ENCODE measurements around the gene LBHD1. TPM values are rescaled to one million over a fixed set of nuclear protein-coding genes. Genes with fewer than 3 reads are reported as not detected.

The LBHD1 gene
- total and polyA plus RNA-seq, 2 donors (not counting 3 experiments of a cell fraction or from before 2014, with no cell fraction given), result 3.8 to 7.5 TPM

DNA sequence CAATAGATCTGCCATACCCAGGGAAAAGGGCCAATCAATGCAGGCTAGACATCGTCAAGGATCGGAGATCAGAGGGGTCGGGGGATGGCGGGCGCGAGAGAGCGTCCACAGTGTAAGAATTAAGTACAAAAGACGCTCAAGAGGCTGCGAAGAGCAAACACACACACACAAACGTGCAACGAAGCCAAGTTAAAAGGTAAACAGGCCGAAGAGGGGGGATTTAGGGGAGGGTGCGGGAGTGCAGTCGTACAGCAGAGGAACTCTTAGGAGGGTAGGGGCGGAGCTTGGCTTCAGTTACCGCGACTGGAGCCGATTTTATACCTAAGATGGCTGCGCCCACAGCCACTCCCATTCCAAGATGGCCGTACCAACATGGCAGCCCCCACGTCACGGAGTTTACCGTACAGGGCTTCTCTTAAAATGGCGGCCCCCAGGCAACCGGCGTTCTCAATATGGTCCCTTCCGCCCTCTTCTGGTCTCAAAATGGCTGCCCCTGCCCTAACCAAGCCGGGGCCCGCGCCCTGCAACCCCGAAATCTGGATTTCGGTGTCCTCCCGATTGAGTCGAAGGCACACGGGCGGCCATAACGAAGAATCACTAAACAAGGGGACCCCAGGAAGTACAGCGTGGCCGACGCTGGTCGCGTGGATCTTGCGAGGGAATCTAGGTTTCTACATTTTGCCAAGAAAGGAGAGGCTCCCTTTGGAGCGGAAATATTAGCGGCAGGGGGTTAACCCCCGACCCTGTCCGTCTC, 37.4 kb upstream of the LBHD1 start:
- H3K9me3 ChIP-seq (replicated peaks; ENCODE audit: control insufficient read depth, insufficient read depth, low read length), result no peaks in the 10 kb centered on the region
- H3K4me2 ChIP-seq (ENCODE audit: insufficient read depth, low read length), result peak overlapping the region; percentile 85
- peaks cover 12 to 13% of the 10 kb centered on the region in 2 experiments for H3K36me3 ChIP-seq (ENCODE audit: control insufficient read depth in 2 of 2, extremely low read depth in 1 of 2, insufficient read depth in 2 of 2, low read length in 2 of 2)
- BruUV-seq (replicated peaks), result TSS peak; percentile 20
- intact Hi-C loops (cut with micrococcal nuclease) (loop anchor here (1.0 to 5.0 kb wide), 3 partner anchors 18 to 57 kb away; partner anchors contain the start of genes C11orf98, CSKMT, HNRNPUL2 and INTS5), dilution Hi-C loops (cut with MboI; ENCODE audit: extremely low pct_ligation_motif_present, low sequenced_read_pairs) (no loop called here)
- no peaks in the 10 kb centered on the region for H4K20me1 ChIP-seq (replicated peaks; ENCODE audit: control insufficient read depth, extremely low read depth, insufficient read depth, low read length)
- no peaks in the 10 kb centered on the region for H3K9me1 ChIP-seq (replicated peaks; ENCODE audit: control insufficient read depth, extremely low read depth, insufficient read depth, low read length)
- peak overlapping the region; percentile 73 for H3K27ac ChIP-seq (ENCODE audit: insufficient read depth, low read depth, low read length)
- no peaks in the 10 kb centered on the region for H3K79me2 ChIP-seq (ENCODE audit: control insufficient read depth, insufficient read depth, low read length)
- H2AFZ ChIP-seq (ENCODE audit: low read depth, low read length), result peak overlapping the region; percentile 88
- peak overlapping the region; percentile 22 to 68 (median 58) for H3K4me3 ChIP-seq (replicated peaks in 1 of 3; ENCODE audit: insufficient read depth in 1 of 3, low read depth in 1 of 3, low read length in 3 of 3)
- POLR2A ChIA-PET, result interaction anchor here (0.5 to 2.8 kb wide), 5 partner anchors 18 to 255 kb away, joined by 3 to 8 read pairs (median 5); partner anchors contain the start of genes C11orf98, CSKMT and HNRNPUL2
- CTCF ChIA-PET, result interaction anchor here (1.0 to 1.7 kb wide), 6 partner anchors 18 to 172 kb away, joined by 3 to 7 read pairs (median 4); partner anchors contain the start of genes C11orf98, CSKMT, HNRNPUL2 and SLC3A2
- peak overlapping the region; percentile 78 for H3K9ac ChIP-seq (replicated peaks; ENCODE audit: extremely low read depth, insufficient read depth, low read length)
- H3K27me3 ChIP-seq (ENCODE audit: control insufficient read depth in 2 of 2, insufficient read depth in 2 of 2, low read length in 2 of 2), result no peaks in the 10 kb centered on the region
- peak; percentile 98 for DNase-seq (ENCODE audit: low read depth, low spot score)
- peak; percentile 99 for FAIRE-seq
- TF ChIP-seq JUN (IDR thresholded peaks at IDR 0.05; ENCODE audit: borderline replicate concordance, insufficient read depth, insufficient read length, low read depth), result no peak
- no peak for TF ChIP-seq GATA2 (IDR thresholded peaks at IDR 0.05; ENCODE audit: insufficient read depth, insufficient read length, low read depth, low read length)
- TF ChIP-seq MYC (IDR thresholded peaks at IDR 0.05; ENCODE audit: low read depth, low read length), result no peak
- TF ChIP-seq POLR2A (IDR thresholded peaks at IDR 0.05; ENCODE audit: low read depth, low read length), result peak; percentile 91
- TF ChIP-seq POLR2AphosphoS5 (IDR thresholded peaks at IDR 0.05; ENCODE audit: insufficient read depth, low read depth, low read length), result peak; percentile 98
- H3K4me1 ChIP-seq (ENCODE audit: control insufficient read depth, extremely low read depth, insufficient read depth, low read length), result peaks cover 25% of the 10 kb centered on the region

DNA sequence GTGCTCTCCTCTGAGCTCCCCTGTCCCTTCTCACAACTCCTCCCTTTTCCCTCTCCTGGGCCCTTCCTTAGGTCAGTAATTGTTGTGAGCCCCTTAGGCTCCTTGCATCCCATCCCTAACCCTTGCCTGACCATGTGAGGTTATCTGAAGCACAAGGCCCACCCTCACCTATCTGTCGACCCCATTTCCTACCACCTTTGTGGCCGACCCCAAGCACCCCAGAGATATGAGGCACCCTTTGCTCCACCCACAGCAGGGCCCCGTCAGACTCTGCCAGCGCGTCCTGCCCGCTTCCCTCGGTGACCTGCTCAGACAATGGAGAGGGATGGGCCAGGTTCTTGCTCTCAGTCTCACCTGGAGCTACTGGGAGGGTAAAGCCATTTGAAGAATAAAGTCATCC, 36.7 kb upstream of the LBHD1 start:
- DNase-seq (ENCODE audit: low read depth, low spot score) (no peak), FAIRE-seq (no peak)
- Histone ChIP-seq H3K27me3 (ENCODE audit: control insufficient read depth in 2 of 2, insufficient read depth in 2 of 2, low read length in 2 of 2) (no peaks in the 10 kb centered on the region), H3K79me2 (ENCODE audit: control insufficient read depth, insufficient read depth, low read length) (no peaks in the 10 kb centered on the region), H3K4me2 (ENCODE audit: insufficient read depth, low read length) (peak overlapping the region; percentile 85), H3K4me3 (replicated peaks in 1 of 3; ENCODE audit: insufficient read depth in 1 of 3, low read depth in 1 of 3, low read length in 3 of 3) (peak overlapping the region; percentile 5 to 68 (median 58)), H3K9ac (replicated peaks; ENCODE audit: extremely low read depth, insufficient read depth, low read length) (peak overlapping the region; percentile 78), H3K4me1 (ENCODE audit: control insufficient read depth, extremely low read depth, insufficient read depth, low read length) (peaks cover 25% of the 10 kb centered on the region), H3K27ac (ENCODE audit: insufficient read depth, low read depth, low read length) (peak overlapping the region; percentile 73), H2AFZ (ENCODE audit: low read depth, low read length) (peak overlapping the region; percentile 50), H4K20me1 (replicated peaks; ENCODE audit: control insufficient read depth, extremely low read depth, insufficient read depth, low read length) (no peaks in the 10 kb centered on the region), H3K36me3 (ENCODE audit: control insufficient read depth in 2 of 2, extremely low read depth in 1 of 2, insufficient read depth in 2 of 2, low read length in 2 of 2) (peaks cover 8 to 13% of the 10 kb centered on the region in 2 experiments), H3K9me3 (replicated peaks; ENCODE audit: control insufficient read depth, insufficient read depth, low read length) (no peaks in the 10 kb centered on the region), H3K9me1 (replicated peaks; ENCODE audit: control insufficient read depth, extremely low read depth, insufficient read depth, low read length) (no peaks in the 10 kb centered on the region)
- TF ChIP-seq GATA2 (IDR thresholded peaks at IDR 0.05; ENCODE audit: insufficient read depth, insufficient read length, low read depth, low read length) (no peak), POLR2A (IDR thresholded peaks at IDR 0.05; ENCODE audit: low read depth, low read length) (no peak), FOS (IDR thresholded peaks at IDR 0.05; ENCODE audit: borderline replicate concordance, insufficient read depth, low read length) (no peak), POLR2AphosphoS5 (IDR thresholded peaks at IDR 0.05; ENCODE audit: insufficient read depth, low read depth, low read length) (no peak), EZH2 (IDR thresholded peaks at IDR 0.05; ENCODE audit: borderline replicate concordance, low read depth, low read length, severe bottlenecking) (no peak), JUN (IDR thresholded peaks at IDR 0.05; ENCODE audit: borderline replicate concordance, insufficient read depth, insufficient read length, low read depth) (no peak), MYC (IDR thresholded peaks at IDR 0.05; ENCODE audit: low read depth, low read length) (no peak)
- TF ChIP-seq, protein P1, sequence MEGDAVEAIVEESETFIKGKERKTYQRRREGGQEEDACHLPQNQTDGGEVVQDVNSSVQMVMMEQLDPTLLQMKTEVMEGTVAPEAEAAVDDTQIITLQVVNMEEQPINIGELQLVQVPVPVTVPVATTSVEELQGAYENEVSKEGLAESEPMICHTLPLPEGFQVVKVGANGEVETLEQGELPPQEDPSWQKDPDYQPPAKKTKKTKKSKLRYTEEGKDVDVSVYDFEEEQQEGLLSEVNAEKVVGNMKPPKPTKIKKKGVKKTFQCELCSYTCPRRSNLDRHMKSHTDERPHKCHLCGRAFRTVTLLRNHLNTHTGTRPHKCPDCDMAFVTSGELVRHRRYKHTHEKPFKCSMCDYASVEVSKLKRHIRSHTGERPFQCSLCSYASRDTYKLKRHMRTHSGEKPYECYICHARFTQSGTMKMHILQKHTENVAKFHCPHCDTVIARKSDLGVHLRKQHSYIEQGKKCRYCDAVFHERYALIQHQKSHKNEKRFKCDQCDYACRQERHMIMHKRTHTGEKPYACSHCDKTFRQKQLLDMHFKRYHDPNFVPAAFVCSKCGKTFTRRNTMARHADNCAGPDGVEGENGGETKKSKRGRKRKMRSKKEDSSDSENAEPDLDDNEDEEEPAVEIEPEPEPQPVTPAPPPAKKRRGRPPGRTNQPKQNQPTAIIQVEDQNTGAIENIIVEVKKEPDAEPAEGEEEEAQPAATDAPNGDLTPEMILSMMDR (IDR thresholded peaks at IDR 0.05; ENCODE audit: extremely low read depth in 1 of 2, insufficient read depth in 1 of 2, low read depth in 1 of 2, low read length in 2 of 2), result no peak
- TF ChIP-seq, protein P2, sequence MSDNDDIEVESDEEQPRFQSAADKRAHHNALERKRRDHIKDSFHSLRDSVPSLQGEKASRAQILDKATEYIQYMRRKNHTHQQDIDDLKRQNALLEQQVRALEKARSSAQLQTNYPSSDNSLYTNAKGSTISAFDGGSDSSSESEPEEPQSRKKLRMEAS (IDR thresholded peaks at IDR 0.05; ENCODE audit: insufficient read depth, insufficient read length), result no peak
- ChIA-PET POLR2A (interaction anchor here (1.0 to 2.8 kb wide), 4 partner anchors 19 to 147 kb away, joined by 5 to 8 read pairs (median 6); partner anchors contain the start of genes C11orf98, CSKMT and HNRNPUL2), CTCF (interaction anchor here (1.0 to 1.7 kb wide), 6 partner anchors 19 to 172 kb away, joined by 3 to 7 read pairs (median 4); partner anchors contain the start of genes C11orf98, CSKMT, HNRNPUL2 and SLC3A2)
- BruUV-seq (replicated peaks), result no TSS peak
- dilution Hi-C loops (cut with MboI; ENCODE audit: extremely low pct_ligation_motif_present, low sequenced_read_pairs) (no loop called here), intact Hi-C loops (cut with micrococcal nuclease) (loop anchor here (1.0 to 5.0 kb wide), 3 partner anchors 19 to 56 kb away; partner anchors contain the start of genes C11orf98, CSKMT, HNRNPUL2 and INTS5)
